NK-92 (cell line): ENCODE results near the gene CRELD1.

Source experiments
- DNase-seq: peaks from one replicate; lab custom pipeline; 2025; ENCODE audit not compliant: unreplicated experiment; lab: John Stamatoyannopoulos, UW

CRELD1 gene

GRCh38 chr3:9903904-9904303, 29.7 kb upstream of the CRELD1 start:
- no peak for DNase-seq

- DNase-seq: no peak
Measured at GRCh38 chr3:9906480-9906879, 27.2 kb upstream of the CRELD1 start.

GRCh38 chr3:9908286-9908685, 25.3 kb upstream of the CRELD1 start:
- no peak for DNase-seq

- no peak for DNase-seq
Measured at GRCh38 chr3:9909221-9910013, 24.2 kb upstream of the CRELD1 start.

GRCh38 chr3:9911863-9912262, 21.8 kb upstream of the CRELD1 start:
- DNase-seq: no peak

- DNase-seq: no peak
Measured at GRCh38 chr3:9912294-9912935, 21.2 kb upstream of the CRELD1 start.

- DNase-seq: no peak
Measured at GRCh38 chr3:9913601-9914000, 20.0 kb upstream of the CRELD1 start.

GRCh38 chr3:9914011-9914410, 19.6 kb upstream of the CRELD1 start:
- DNase-seq: no peak

- DNase-seq: no peak
Measured at GRCh38 chr3:9914559-9915253, 18.9 kb upstream of the CRELD1 start.

- DNase-seq: no peak
Measured at GRCh38 chr3:9915254-9916141, 18.1 kb upstream of the CRELD1 start.

GRCh38 chr3:9916346-9916733, 17.3 kb upstream of the CRELD1 start:
- no peak for DNase-seq

- no peak for DNase-seq
Measured at GRCh38 chr3:9916734-9917680, 16.6 kb upstream of the CRELD1 start, which contains the start of gene IL17RC. TSS of gene IL17RC (plus strand) at chr3:9917098. CDS start at chr3:9917316, 218 bp downstream.

GRCh38 chr3:9917820-9918219, 15.8 kb upstream of the CRELD1 start:
- DNase-seq: no peak

- DNase-seq: no peak
Measured at GRCh38 chr3:9918261-9919038, 15.2 kb upstream of the CRELD1 start.

- DNase-seq: no peak
Measured at GRCh38 chr3:9928158-9928557, 5.5 kb upstream of the CRELD1 start.

- DNase-seq: no peak
Measured at GRCh38 chr3:9930804-9931418, 2.7 kb upstream of the CRELD1 start.

- DNase-seq: no peak
Measured at GRCh38 chr3:9932535-9932842, 1.1 kb upstream of the CRELD1 start.

- DNase-seq: peak; percentile 23
Measured at GRCh38 chr3:9932843-9933560, 632 bp upstream of the CRELD1 start.
